Measurements from ENCODE around the gene LSAMP.

- no peak for TF ChIP-seq CTCF (conservative IDR thresholded peaks at IDR 0.05; ENCODE audit: low read depth, low read length)
- no peak for TF ChIP-seq RAD21 (IDR thresholded peaks at IDR 0.05; ENCODE audit: low read length)
- TF ChIP-seq MXI1 (IDR thresholded peaks at IDR 0.05; ENCODE audit: borderline replicate concordance, low read depth, low read length) = no peak
- no peak for TF ChIP-seq POLR2A (IDR thresholded peaks at IDR 0.05; ENCODE audit: low read depth, low read length)
- no peak for TF ChIP-seq MAZ (IDR thresholded peaks at IDR 0.05; ENCODE audit: borderline replicate concordance, low read depth, low read length)
- no peak for TF ChIP-seq RFX5 (IDR thresholded peaks at IDR 0.05; ENCODE audit: low read depth, low read length)
These were observed 657.5 kb downstream of the LSAMP start for GRCh38 chr3:115787818-115788217.
